NT2/D1 (cell line): Measurements from ENCODE around the gene ZHX3.

Experiments used
- SUZ12 ChIP-seq: IDR thresholded peaks from 2 replicates; pipeline ENCODE4 v1.6.1; 2011; ENCODE audit not compliant: insufficient read length, insufficient read depth; ENCODE audit errors: extremely low read depth
- YY1 ChIP-seq: IDR thresholded peaks from 2 replicates; pipeline ENCODE4 v1.6.1; 2011; ENCODE audit not compliant: insufficient read length, insufficient read depth
- ZNF274 ChIP-seq: IDR thresholded peaks from 2 replicates; pipeline ENCODE4 v1.6.1; 2011; ENCODE audit warnings: mild to moderate bottlenecking, low read depth, low read length

DNA sequence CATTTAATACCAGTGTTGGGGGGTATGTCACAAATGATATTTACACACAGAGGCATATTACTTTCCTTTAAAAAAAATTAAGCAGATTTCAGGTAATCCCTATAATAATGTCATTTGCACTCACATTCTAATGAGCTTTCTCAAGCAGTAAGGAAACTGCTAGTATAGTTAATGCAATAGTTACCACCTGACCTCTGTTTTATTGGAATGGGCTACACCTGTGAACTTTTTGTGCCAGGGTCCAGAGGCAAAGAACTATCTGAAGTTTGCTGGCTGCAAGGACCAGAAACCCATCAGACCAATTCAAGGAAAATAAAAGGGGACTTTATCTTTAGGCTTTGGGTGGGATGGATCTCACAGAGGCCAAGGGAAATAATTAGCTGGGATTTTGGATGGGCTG lies 2.9 kb upstream of the ZHX3 start:
- no peak for TF ChIP-seq YY1
- TF ChIP-seq ZNF274: no peak
- no peak for TF ChIP-seq SUZ12
